ENCODE measurements around the gene RPL39L. TPM values are rescaled to one million over a fixed set of nuclear protein-coding genes. Genes with fewer than 3 reads are reported as not detected.

The RPL39L gene
- total RNA-seq, 1 donor = 7.6 TPM

- TF ChIP-seq CTCF (IDR thresholded peaks at IDR 0.05; ENCODE audit: extremely low read depth, low read depth, low read length) = no peak
- Histone ChIP-seq H2AFZ (ENCODE audit: low read length) (no peak overlapping the region), H3K4me2 (ENCODE audit: insufficient read depth, low read length) (no peak overlapping the region), H3K36me3 (ENCODE audit: insufficient read depth, low read length) (no peaks in the 10 kb centered on the region), H3K27ac (ENCODE audit: low read depth, low read length) (no peak overlapping the region), H4K20me1 (ENCODE audit: insufficient read depth, low read length) (no peaks in the 10 kb centered on the region), H3K4me3 (ENCODE audit: insufficient read depth, low read length) (no peak overlapping the region), H3K27me3 (ENCODE audit: insufficient read depth, low read length) (no peaks in the 10 kb centered on the region), H3K4me1 (ENCODE audit: insufficient read depth, low read length) (no peaks in the 10 kb centered on the region), H3K9me3 (ENCODE audit: low read depth, low read length) (no peaks in the 10 kb centered on the region), H3K79me2 (ENCODE audit: insufficient read depth, low read length) (no peaks in the 10 kb centered on the region)
- DNase-seq (ENCODE audit: insufficient read length, low spot score, missing footprints) = no peak
These were observed 66.8 kb downstream of the RPL39L start for GRCh38 chr3:187072511-187072910.

DNA sequence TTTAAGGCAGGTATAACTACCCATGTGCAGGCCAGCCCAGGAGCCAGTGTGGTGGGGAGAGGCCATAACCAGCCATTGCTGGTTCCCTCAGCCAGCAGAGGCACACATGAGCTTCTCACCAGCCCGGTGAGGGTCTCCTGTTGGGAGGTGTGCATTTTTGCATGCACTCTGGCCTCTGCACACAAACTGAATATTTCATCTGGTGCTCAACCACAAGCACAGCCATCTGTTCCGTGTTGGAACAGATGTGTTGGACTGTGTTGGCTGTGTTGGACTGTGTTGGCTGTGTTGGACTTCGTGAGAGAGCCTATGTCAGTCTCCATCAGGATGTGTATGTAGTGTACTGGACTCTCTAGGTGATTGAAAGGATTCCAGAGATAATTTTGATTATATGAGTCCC lies 67.2 kb downstream of the RPL39L start:
- Histone ChIP-seq H3K27ac (ENCODE audit: low read depth, low read length) (no peak overlapping the region), H3K27me3 (ENCODE audit: insufficient read depth, low read length) (no peaks in the 10 kb centered on the region), H3K4me1 (ENCODE audit: insufficient read depth, low read length) (no peaks in the 10 kb centered on the region), H3K4me2 (ENCODE audit: insufficient read depth, low read length) (no peak overlapping the region), H3K36me3 (ENCODE audit: insufficient read depth, low read length) (no peaks in the 10 kb centered on the region), H2AFZ (ENCODE audit: low read length) (no peak overlapping the region), H3K4me3 (ENCODE audit: insufficient read depth, low read length) (no peak overlapping the region), H3K9me3 (ENCODE audit: low read depth, low read length) (no peaks in the 10 kb centered on the region), H4K20me1 (ENCODE audit: insufficient read depth, low read length) (no peaks in the 10 kb centered on the region), H3K79me2 (ENCODE audit: insufficient read depth, low read length) (no peaks in the 10 kb centered on the region)
- no peak for TF ChIP-seq CTCF (IDR thresholded peaks at IDR 0.05; ENCODE audit: extremely low read depth, low read depth, low read length)
- peak; percentile 26 for DNase-seq (ENCODE audit: insufficient read length, low spot score, missing footprints)

Other genes with a start within 250 kb of the RPL39L start
- gene ST6GAL1, start 209.0 kb downstream of the RPL39L start, total RNA-seq = 8.0 and 9.1 TPM in 2 replicates
- gene RTP1, start 58.0 kb upstream of the RPL39L start, total RNA-seq = not detected in 2 replicates
- gene MASP1, start 152.2 kb upstream of the RPL39L start, total RNA-seq = 1.2 and 1.4 TPM in 2 replicates
- 2.7 and 4.0 TPM in 2 replicates for gene RTP4, start 228.9 kb upstream of the RPL39L start, total RNA-seq

Measured in osteoblast (primary cell).